GM23248 (cell line): ENCODE measurements around the gene CCDC138.

ENCODE experiments used
- EZH2 ChIP-seq: fragments of 200-600 bp; sonication (generic); IDR thresholded peaks from 2 replicates; pipeline ENCODE4 v1.6.1; 2018; ENCODE audit warnings: antibody characterized with exemption, mild to moderate bottlenecking; ENCODE audit not compliant: insufficient read depth, poor library complexity, severe bottlenecking
- EZH2phosphoT487 ChIP-seq: fragments of 200-600 bp; sonication (generic); IDR thresholded peaks from 2 replicates; pipeline ENCODE4 v1.6.1; 2018; ENCODE audit warnings: antibody characterized with exemption, moderate library complexity, mild to moderate bottlenecking, low read depth; ENCODE audit not compliant: insufficient read depth

DNA sequence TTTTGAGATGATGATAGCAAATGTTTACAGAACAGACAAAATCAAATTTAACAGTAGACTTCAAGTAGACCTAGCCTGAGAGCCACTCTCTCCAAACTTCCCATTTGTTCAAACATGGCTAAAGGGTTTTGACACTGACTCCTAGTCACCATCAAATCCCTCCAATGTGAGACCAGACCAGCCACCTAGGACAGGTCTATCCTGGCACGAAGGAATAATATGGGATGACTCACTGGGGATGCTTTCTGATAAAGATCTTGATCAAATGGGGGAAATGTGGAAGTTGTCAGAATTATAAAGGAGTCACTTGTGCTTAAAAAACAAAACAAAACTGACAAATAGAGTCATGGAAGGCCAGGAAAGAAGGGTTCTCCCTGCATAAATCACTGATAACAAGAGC is 106.7 kb downstream of the CCDC138 start:
- TF ChIP-seq EZH2phosphoT487 (no peak), EZH2 (no peak)
